ENCODE data around the gene ACSS1.

ACSS1 gene

DNA sequence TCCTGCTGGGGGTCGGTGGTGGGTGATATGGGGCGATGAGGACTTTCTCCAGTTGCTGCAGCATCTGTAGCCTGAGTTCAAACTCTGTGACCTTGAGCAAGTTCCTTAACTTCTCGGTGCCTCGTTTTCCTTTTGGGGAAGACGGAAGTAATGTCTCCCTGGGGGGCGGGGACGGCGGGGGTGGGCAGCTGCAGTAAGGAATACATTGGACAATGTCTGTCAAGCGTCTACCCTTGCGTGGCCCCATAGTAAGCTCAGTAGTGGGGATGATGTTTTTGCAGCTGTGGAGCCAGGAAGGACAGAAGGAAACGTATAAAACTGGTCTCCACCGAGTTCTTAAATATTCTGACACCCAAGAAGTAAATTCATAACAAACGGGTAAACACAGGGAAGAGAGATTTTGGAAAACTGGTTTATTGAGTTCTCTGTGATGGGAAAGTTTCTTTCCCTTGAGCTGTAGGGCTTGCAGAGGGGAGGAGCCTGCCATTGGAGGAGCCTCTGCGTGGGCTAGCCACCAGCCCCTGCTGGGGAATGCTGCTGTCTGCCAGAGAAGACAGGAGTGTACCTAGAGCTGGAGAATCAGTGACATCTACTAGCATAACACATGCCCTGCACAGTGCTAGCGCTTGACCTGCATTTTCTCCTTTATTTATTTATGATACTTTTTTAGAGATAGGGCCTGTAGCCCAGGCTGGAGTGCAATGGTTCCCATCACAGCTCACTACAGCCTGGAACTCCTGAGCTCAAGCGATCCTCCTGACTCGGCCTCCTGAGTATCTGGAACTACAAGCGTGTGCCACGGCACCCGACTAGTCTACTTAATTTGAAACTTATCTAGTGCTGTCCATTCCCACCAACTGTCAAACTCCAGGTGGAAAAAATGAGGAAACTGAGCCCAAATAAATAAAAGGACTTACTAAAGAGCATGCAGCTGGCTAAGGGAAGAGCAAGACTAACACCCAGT is 1.2 kb upstream of the ACSS1 start:
- no peak for DNase-seq

DNA sequence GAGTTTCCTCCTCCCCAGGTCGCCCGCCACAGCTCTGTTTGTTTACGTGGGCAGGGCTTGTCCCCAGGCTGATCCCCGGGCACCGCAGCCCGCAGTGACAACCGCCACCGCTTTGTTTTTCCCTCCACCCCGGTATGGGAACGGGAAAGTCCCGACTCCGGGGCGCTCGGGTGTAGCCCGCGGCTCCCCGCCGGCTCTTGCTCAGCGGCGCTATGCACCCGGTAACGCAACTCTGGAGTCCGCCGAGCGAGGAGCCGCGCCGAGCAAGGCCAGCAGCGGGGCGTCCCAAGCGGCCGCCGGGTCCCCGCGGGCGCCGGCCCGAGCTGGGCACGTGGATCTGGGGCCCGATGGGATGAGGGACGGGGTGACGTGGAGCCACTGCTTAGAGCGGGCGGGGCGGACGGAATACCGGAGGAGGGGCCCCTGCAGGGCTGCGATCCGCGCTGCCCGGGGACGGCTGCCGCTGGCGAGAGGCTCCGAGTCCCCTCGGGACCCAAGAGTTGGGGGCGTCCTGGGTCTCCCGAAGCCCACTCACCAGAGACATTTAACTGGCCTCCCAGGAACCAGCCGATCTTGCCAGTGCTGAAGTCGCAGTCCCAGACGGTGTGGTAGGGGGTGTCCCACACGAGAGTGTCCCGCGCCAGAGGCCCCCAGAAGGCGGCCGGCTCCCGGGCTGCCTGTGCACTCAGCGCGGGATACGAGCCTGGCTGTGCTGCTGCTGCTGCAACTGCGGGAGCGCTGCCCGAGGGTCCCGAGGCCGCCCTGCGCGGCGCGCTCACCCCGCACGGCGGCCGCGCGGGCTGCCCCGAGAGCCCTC is 497 bp downstream of the ACSS1 start:
- peak; percentile 17 to 50 for DNase-seq

DNA sequence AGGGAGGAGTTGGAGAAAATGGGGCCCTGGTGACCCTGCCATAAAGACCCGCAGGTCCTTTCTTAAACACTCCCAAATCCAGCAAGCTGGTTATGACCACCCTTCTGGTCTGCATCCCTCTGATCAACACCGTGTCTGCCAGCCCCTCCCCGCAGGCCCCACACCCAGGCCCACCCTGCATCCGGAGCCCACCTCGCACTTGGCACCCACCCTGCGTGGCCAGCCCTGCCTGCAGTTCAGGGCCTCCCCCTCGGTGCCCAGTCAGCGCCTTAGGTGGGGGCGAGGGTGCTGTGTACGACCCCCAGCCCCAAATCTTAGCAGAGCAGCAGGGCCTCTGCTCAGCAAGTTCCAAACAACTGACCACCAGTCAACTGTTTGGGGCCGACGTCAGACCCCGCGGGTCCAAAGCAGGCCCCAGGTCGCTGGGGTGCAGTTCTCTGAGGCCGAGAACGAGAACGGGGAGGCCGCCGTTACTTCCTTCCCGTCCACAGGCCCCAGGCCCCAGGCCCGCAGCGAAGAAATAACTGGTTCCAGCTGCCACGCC is 1.2 kb downstream of the ACSS1 start:
- DNase-seq: no peak

DNA sequence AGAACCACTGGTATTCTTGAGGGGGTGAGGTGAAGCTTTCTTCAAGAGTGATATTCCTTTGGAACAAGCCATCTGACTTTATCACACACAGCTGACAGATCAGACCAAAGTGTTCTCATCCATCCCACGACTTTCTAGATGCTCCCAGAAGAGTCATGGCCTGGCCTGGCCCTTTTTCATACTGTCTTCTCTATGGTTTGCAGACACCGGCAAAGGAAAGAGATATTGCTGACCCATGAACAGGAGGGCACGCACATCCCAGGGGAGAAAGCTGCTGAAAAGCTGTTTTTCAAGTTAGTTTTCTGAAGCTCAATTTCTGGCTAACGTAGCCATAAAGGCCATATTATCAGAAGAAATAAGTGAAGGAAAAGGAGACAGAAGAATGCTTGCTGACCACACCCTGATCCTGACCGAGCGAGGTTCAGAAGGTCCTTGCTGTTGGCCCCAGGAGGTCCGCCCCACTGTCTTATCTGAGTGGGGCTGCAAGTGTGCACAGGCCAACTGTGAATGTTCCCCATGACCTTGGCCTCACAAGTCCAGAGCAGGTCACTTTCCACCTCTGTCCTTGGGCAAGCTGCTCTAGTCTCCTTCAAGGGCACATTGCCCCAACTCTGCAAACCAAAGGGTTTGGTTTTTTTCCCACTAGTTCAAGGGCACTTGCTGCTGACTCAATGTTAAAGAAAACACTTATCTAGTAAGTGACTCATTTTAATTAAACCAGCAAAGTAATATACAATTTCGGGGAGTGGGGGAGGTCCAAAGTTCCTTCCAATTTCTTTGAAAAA is 2.0 kb downstream of the ACSS1 start:
- DNase-seq: no peak

DNA sequence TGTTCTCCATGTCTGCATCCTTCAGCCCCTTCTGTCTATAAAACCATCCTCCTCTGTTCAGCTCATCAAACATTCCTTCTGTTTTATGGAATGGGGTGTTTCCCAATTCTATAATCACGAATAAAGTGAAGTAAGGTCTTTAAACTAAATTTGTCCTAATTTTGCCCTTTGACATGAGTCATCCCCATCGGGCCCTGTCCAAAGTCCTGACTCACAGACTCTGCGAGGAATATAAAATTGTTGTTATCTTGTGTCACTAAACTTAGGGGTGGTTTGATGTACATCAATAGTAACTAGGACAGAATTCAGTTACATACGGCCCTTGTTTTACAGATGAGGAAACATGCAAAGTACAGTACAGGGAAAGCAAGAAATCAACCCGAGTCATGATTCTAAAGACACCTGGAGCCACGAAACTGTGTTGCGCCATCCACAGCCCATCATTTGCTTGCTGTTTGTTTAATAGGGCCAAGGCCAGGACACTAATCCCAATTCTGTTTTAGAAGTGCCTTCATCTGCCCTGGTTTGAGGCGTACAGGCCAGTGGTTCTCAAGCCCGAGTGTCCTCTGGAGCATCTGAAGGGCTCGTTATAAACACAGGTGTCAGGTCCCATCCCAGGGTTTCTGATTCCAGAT is 2.8 kb downstream of the ACSS1 start:
- no peak for DNase-seq

DNA sequence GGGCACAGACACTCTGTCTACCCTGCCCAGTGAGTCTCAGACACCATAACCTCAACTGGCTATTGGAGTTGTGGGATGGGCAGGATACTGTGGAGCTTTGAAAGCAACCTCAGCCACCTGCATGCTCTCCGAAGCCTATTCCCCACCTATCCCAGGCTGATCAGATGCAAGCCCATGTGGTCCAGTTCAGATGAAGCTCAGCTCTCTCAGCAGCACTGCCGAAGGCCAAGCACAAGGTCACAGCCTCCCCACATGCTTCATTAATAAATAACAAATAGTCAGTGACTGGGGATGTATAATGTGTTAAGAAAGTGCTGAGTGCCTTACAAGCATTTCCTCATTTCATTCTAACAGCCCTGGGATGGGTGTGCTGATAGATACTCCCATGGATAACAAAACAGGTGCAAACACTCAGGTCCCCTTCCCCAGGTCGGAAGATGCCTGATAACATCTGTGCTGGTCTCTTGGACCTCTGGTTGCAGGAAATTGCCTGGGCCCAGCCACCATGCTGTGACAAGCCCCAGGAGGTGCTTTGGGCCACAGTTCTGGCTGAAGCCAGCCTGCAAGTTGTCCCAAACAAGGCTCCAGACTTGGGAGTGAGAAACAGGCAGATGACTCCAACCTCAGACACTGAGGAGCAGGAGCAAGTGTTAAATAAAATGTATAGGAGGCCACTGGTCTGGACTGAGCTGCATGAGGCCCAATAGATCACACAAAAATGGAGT is 3.7 kb downstream of the ACSS1 start:
- DNase-seq: no peak

DNA sequence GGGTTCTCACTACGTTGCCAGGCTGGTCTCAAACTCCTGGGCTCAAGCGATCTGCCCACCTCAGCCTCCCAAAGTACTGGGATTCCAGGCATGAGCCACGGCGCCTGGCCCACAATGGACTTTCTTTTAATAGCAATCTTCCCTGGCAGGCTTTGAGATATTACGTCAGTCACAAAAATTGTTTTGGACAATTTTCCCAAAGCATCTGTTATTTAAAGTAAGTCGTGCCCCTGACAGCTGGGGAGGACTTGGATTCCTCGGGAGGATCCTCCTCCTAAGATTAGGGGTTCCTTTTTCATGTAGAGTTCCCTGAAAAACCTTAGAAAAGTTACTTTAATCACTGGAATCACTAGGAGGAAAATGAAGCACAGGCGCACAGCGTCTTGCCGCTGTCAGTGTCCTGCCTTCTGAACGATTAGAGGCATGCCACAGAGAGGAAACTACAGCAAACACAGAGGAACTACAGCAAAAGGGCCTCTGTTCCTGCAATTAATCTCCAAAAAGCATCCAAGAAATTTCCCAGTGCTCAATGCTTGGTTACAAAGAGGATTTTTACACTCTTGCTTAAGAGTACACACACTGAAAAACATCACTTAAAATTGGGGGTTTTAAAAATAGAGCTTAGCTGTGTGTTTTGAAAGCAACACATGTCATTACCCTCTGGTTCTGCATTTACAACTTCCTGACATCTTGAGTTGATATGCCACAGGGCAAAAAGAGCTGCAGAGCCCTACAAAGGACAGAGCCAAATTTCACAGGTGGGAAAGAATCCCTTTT is 4.5 kb downstream of the ACSS1 start:
- DNase-seq: no peak

DNA sequence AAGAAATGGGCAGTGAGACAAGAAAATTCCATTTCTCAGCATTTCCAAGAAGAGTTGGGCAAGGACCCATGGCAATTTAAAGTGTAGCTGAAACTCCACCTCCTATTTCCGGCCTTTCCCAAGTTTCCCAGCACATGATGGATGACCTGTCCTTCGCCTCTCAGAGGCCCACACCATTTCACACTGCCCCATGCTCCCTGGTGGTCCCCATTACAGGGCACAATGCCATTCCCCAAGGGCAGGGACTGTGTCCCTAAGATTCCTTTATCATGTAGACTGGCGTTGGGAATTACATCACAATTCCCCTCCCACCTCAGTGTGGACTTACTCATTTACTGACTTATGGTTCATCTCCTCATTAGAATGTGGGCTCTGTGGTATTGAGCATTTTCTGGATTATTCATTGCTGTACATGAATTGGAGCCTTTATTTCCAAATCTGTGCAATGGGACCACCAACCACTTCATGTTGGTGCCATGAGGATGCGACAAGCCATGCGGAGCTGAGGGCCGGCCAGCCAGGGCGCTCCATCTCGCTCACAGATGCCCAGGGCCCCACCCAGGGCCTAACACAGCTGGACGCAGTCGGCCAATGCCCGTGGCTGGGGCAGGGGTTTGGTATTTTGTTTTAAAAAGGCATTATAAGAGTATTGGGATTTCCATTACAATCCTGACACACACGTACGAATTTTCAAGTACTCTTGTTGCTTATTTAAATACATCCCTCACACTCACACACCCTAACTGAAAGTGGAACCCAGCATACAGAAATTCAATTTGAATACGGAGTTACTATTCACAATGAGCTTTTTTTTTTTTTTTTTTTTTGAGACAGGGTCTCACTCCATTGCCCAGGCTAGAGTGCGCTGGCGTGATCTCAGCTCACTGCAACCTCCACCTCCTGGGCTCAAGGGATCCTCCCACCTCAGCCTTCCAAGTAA is 5.4 kb downstream of the ACSS1 start:
- no peak for DNase-seq

DNA sequence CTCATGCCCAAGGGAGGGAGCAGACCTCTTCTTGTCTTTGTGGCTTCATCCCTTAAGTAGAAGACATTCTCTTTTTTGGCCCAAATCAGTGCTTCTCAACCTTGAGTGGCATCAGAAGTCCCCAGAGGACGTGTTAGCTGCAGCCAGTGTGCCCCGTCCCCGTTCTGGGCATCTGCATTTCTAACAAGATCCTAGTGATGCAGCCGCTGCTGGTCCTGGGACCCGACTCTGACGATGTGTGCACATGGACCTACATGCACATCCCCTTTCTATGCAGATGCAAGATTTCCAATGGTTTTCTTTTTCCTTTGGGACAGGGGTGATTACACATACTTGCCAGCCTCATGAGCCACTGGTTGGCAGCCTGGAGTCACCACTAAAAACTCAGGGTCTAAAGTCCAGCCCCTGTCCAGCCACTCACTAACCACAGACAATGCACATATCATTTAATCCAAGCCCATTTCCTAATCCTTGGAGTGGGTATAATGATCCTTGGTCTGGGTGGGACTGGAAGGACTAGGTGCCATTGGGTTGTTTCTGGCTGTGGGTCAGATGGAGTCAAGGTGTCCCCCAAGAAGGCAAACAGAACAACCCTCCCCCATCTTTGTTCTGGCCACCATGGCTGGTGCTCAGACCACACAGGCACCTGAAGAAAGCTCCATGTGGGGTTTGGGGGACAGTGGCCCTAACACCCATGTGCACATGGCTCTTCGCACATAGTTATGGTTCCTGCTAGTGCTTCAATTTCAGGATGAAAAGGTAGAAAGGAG is 6.4 kb downstream of the ACSS1 start:
- no peak for DNase-seq

DNA sequence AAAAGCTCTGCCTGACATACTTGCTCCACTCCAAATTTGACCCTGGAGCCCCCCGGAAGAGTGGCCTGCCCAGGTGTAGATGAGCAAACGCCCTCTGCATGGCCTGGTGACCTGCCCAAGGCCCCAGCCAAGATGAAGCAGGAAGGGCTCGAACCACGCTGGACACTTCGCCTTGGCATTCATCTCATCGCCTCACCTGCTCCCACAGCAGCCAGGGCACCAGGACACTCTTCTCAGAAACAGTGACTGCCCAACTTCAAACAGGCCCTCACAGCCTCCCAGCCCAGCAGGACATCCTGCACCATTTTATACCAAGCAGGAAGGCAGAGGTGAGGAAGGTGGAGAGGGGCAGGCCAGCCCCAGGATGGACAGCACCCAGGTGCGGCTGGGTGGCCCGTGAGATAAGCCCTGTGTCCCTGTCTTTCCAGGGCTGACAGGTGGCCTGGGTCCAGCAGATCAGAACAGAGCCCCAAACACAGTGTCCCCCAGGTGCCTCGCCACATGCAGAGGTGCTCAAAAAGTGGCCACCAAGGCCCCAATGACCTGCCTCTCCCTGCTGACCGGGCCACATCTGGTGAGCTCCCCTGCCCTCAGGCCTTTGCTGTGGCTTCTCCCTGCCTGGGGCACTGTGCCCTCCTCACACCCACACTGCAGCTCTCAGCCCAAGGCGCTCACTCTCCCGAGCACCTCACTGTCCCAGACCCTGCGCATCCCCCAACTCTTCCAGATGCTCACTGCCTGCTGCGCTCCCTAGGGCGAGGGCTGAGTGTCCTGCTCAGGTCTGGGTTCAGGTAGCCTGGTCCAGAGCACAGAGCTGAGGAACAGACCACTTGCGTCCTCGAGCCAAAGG is 7.2 kb downstream of the ACSS1 start:
- DNase-seq: no peak

DNA sequence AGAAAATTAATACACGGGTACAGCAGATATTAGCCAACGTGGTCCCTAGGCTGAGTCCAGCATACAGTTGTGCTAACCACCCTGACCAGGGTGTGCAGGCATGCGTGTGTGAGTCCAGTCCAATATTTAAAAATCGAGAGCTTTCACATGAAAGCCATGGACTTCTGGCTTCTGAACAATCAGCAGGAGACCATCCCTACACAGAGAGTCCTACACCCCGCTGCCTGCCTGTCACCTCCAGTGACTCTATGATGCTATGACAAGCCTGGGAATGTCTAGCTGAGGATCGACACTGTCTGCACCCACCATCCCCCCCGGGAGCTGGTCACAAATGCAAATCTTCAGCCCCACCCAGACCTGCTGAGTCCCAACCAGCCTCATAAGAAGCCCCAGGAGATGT is 7.9 kb downstream of the ACSS1 start:
- no peak for DNase-seq

DNA sequence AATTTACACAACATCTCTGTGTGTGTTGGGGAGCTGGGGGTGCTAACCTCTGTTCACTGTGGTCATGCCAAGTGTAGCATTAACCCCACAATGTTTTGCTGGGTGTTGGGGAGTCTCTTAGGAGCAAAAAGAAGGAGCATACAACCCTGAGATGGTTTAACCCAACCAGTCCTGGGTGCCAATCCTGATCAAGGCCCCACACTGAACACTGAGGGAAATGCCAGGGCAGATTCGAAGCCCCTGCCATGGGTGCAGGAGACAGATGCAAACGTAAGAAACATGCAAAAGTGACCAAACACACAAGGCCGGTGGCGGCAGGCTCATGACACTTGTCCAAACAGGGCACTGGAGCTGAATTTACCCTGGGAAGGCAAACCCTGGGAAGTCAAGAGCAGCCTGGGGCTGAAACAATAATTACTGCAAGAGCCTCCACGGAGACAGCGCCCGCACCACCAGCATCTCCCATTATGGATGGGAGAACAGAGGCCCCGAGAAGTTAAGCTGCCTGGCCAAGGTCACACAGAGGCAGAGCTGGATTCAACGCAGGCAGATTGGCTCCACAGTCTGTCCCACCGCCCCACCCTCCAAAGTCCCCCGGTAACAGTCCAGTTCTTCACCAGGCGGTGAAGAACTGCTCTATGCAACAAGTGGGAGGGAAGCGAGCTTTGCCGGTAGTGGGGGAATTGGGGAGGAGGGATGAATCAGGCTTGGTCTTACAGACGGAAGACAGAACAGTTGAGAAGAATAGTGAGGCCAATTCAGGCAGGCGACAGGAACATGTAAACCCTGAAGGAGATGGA is 8.5 kb downstream of the ACSS1 start:
- DNase-seq: no peak

DNA sequence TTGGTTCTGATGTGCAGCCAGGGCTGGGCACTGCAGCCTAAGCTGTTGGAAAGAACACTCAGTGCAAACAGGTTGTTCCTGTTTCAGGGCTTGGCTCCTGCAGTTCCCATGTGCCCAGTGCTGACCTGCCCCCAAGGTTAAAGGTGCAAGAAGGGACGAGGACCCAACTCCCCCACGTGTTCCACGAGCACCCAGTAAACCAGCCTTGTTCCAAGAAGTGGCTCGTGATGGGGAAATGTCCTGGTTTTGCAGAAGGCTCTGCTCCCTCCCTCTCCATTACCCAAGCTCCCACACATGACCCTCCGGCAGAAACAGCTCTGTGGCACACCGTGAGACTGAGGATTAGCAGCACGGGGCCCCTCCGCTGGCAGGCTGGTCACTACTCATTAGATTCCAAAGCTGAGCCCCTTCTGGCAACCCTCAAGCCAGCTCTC is 9.4 kb downstream of the ACSS1 start:
- no peak for DNase-seq

DNA sequence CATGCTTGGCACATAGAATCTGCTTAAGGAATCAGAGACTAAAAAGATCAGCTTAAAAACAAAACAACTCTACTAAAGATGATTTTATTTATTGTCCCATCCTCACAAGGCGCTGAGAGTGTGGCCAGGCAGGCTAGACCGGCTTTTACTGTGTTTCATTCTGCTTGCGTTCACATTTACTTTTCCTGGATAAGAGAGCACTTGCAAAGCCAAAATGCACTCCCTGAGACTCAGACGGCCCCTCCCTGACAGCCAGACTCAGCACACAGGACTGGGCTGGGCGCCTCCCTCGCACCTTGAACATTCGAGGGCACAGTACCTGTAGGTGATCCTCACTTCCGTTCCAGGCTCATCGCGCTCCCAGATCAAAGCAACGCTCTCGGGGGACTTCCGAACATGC is 10.2 kb downstream of the ACSS1 start:
- DNase-seq: no peak

DNA sequence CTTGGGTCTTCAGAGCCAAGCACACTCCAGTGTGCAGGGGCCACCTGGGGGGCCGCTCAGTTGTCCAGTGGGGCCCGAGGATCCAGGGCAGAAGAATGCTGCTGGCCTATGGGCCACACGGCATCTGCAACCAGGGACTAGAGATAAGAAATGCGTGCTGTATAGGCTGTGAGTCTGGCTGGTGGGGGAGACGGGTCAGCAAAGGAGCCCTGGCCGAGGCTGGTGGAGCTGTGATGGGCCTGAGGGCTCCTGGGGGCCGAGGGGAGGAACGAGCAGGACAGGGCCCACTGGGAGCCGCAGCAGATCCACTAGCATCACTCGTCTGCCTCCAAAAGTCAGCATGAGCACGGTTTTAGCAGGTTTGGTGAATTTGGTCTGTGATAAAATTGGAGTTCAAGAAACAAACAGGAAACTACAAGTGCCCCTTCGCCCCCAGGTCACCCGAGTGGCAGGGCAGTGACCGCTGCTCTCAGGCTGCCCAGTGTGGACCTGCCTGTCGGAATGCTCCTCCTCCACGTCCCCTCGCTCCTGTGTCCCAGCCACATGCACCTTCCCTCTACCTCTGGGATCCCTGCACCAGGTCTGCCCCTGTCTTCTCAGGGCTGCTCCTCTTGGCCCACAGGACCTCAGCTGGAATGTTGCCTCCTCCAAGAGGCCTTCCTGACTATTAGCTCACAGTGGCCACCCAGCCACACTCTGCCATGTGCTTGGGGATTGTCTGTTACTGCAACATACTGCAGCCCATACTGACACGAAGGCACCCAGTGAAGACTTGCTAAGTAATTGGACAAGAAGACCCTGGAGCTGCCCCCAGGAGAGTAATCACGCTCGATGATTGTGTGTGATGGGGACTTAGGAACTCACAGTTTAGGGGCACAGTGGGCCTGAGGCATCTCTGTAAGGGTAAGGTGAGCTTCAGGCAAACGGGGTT is 10.9 kb downstream of the ACSS1 start:
- DNase-seq: no peak

DNA sequence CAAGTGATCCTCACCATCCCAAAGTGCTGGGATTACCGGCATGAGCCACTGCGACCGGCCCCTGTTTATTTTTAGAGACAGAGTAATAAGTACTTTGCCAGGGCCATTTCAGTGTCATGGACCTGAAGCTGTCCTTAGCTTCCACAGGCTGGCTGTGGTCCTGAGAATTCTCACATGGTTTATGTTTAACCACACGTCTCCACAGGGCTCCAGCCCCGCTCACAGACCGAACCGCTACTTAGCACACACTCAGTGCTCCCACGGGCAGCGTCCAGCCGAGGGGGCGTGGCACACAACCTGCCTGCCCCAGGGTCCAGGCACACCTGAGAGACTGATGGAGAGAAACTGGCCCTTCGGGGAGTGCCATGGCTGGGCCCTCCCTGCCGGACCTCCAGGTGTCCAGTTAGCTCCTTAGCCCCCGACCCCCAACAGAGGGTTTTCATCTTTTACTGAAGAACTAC is 11.7 kb downstream of the ACSS1 start:
- no peak for DNase-seq

Data from SW 1271 (cell line).